D721Med (cell line): Measurements from ENCODE around the gene ATN1.

Experiments used
- DNase-seq: peaks from one replicate; pipeline ENCODE4 v3.0.0; 2011; ENCODE audit warnings: low spot score; ENCODE audit not compliant: insufficient read length
- FAIRE-seq: peaks from 2 replicates; lab custom pipeline; 2011; peaks lifted over from hg19 to GRCh38; lab: Jason Lieb, UNC
- CTCF ChIP-seq: IDR thresholded peaks from 2 replicates; pipeline ENCODE4 v1.5.1; 2012; ENCODE audit warnings: mild to moderate bottlenecking, control low read depth; ENCODE audit not compliant: insufficient read depth; ENCODE audit errors: missing control alignments

Gene ATN1

DNA sequence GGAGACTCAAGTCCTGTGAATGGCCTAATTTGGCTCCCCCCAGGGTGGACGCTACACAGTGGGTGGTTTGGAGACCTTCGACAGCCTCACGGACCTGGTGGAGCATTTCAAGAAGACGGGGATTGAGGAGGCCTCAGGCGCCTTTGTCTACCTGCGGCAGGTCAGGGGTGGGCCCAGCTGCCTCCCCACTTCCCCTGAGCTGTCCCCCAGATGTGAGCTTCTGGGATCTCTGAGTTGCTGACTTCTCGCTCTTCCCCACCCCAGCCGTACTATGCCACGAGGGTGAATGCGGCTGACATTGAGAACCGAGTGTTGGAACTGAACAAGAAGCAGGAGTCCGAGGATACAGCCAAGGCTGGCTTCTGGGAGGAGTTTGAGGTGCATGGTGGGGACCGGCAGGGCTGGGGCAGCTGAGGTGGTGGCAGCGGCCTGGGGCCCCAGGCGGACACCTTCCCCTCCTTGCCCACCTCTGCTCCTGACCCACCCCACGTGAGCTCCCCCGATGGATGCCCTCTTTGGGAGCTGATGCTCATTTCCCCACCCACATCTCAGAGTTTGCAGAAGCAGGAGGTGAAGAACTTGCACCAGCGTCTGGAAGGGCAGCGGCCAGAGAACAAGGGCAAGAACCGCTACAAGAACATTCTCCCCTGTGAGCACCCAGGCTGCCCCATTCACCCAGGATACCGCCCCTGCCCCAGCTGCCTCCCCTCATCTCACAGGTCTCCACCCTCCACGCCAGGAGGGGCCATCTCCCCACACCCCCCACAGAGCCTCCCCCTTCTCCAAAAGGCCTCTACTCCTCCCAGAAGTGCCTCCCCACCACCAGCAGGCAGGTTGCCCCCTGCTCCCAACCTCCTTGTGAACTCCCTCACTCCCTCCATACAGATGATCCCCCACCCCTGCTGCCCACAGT, 27.6 kb downstream of the ATN1 start:
- DNase-seq (no peak), FAIRE-seq (no peak)
- no peak for TF ChIP-seq CTCF

DNA sequence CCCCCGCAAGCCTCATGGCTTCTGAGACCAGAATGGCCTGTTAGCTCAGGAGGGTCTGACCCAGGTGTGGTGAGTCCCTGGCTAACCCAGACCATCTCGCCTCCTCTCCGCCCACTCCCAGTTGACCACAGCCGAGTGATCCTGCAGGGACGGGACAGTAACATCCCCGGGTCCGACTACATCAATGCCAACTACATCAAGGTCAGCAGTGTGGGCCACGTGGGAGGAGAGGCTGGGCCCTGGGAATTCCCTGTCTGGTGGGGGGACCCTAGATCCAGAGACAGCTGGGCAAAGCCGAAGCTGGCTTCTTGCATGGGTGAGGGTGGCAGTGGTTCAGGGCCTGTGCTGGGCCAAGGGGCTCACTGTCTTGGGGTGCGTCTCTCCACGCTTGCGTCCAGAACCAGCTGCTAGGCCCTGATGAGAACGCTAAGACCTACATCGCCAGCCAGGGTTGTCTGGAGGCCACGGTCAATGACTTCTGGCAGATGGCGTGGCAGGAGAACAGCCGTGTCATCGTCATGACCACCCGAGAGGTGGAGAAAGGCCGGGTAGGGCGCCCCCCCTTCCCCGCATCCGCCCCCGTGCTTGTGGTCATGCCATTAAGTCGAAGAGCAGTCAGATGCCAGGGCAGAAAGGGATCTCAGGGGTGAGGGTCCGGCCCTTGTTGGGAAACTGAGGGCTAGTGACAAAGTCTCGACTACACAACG, 28.4 kb downstream of the ATN1 start:
- FAIRE-seq (no peak), DNase-seq (no peak)
- no peak for TF ChIP-seq CTCF

- TF ChIP-seq CTCF: no peak
- DNase-seq (no peak), FAIRE-seq (no peak)
These were observed 29.5 kb downstream of the ATN1 start for GRCh38 chr12:6957151-6957701.

DNA sequence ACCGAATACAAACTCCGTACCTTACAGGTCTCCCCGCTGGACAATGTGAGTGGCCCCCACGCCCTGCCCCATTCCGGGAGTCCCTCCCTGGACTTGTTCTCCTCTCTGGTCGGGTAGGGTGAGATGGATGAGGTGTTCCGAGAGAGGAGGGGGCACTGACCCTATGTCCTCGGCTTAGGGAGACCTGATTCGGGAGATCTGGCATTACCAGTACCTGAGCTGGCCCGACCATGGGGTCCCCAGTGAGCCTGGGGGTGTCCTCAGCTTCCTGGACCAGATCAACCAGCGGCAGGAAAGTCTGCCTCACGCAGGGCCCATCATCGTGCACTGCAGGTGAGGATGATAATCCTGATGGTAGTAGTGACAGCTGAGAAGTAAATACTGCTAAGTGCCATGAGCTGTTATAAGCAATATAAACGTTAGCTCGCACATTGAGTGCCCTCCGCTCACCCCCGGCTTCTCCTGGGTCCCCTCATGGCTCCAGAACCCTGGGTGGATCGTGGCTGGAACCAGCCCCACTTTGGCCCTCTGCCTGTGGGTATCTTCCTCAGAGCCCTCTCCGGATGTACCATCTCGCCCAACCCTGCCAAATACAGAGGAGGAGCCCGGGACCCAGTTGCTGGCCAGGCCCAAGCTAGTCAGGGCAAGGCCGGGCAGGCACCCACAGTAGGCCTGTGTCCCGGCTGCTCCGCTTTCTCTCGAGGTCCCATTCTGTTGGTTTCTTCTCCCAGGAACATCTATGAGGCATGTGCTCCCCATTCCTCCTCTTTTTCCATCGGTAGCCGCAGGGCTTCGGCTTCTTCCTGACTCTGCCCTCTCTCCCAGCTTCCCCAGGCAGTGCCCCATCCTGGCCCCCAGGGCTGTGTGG, 30.2 kb downstream of the ATN1 start:
- no peak for DNase-seq
- no peak for FAIRE-seq
- no peak for TF ChIP-seq CTCF

- FAIRE-seq: no peak
- no peak for TF ChIP-seq CTCF
- no peak for DNase-seq
These were observed 30.9 kb downstream of the ATN1 start for GRCh38 chr12:6958609-6959057.

- TF ChIP-seq CTCF: no peak
- FAIRE-seq: no peak
- no peak for DNase-seq
These were observed 31.5 kb downstream of the ATN1 start for GRCh38 chr12:6959058-6959804.
